HL-60/S4 treated with retinoic acid at 250 ng/mL for 4 days and 3 days (cell line): ENCODE data around the gene TUBD1.

ENCODE experiments used
- in situ Hi-C: fragments of 300-500 bp; cut with MboI; formaldehyde crosslinking; loops from 2 replicates; pipeline ENCODE4 v1.7.0; 2022; ENCODE audit warnings: low sequenced_read_pairs

Gene TUBD1

GRCh38 chr17:59826706-59827453 lies 65.9 kb downstream of the TUBD1 start:
- in situ Hi-C loops: no loop called here

- in situ Hi-C loops: no loop called here
Measured at GRCh38 chr17:59825533-59826322, 67.0 kb downstream of the TUBD1 start.

GRCh38 chr17:59815965-59816364 lies 76.8 kb downstream of the TUBD1 start:
- in situ Hi-C loops: no loop called here

- in situ Hi-C loops: no loop called here
Measured at GRCh38 chr17:59814685-59815084, 78.1 kb downstream of the TUBD1 start.

GRCh38 chr17:59814276-59814675 lies 78.5 kb downstream of the TUBD1 start:
- in situ Hi-C loops: no loop called here

GRCh38 chr17:59812139-59812538 lies 80.6 kb downstream of the TUBD1 start:
- in situ Hi-C loops: no loop called here

- in situ Hi-C loops: no loop called here
Measured at GRCh38 chr17:59811209-59811608, 81.5 kb downstream of the TUBD1 start.

- in situ Hi-C loops: no loop called here
Measured at GRCh38 chr17:59810894-59811153, 81.9 kb downstream of the TUBD1 start.
